GM12874 (cell line): ENCODE results near the gene PCSK6.

Experiments
- CTCF ChIP-seq: IDR thresholded peaks from 2 replicates; pipeline ENCODE4 v1.5.1; 2011; ENCODE audit warnings: low read depth, mild to moderate bottlenecking, control low read depth, low read length, moderate library complexity; ENCODE audit not compliant: insufficient read depth

The PCSK6 gene

GRCh38 chr15:101318147-101318819, 171.2 kb downstream of the PCSK6 start:
- TF ChIP-seq CTCF, result no peak

GRCh38 chr15:101317336-101317872, 172.1 kb downstream of the PCSK6 start:
- no peak for TF ChIP-seq CTCF

GRCh38 chr15:101316529-101316928, 173.0 kb downstream of the PCSK6 start:
- TF ChIP-seq CTCF, result no peak

- no peak for TF ChIP-seq CTCF
These were observed 173.8 kb downstream of the PCSK6 start for GRCh38 chr15:101315736-101316135.

- TF ChIP-seq CTCF, result no peak
These were observed 175.0 kb downstream of the PCSK6 start for GRCh38 chr15:101314336-101315125.

- TF ChIP-seq CTCF, result no peak
These were observed 176.3 kb downstream of the PCSK6 start for GRCh38 chr15:101313041-101313761.

- TF ChIP-seq CTCF, result no peak
These were observed 179.0 kb downstream of the PCSK6 start for GRCh38 chr15:101310508-101310907.
